RPMI7951 (cell line): ENCODE data around the gene RPL7L1. TPM values are rescaled to one million over a fixed set of nuclear protein-coding genes. Genes with fewer than 3 reads are reported as not detected.
"Not testable (repeated sequence)": the region's sequence is repeated elsewhere in the genome, so short reads cannot be mapped to it uniquely, and the experiment has no call there.

Experiments
- DNase-seq: peaks from one replicate; pipeline ENCODE4 v3.0.0-alpha.2; 2012; ENCODE audit warnings: low read depth
- total RNA-seq: library from RNA; depleted of rRNA; stranded (reverse); fragments of >200 nt; shearing (Covaris generic); gene quantifications from 2 replicates; pipeline ENCODE4 v1.2.3, GENCODE V29; 2014; rRNA removed

Gene RPL7L1
- 142 and 157 TPM in 2 replicates for total RNA-seq

GRCh38 chr6:42879372-42880239 lies at the start of gene RPL7L1:
Gene RPL7L1 (plus strand): TSS chr6:42879616. CDS start chr6:42879911, 295 bp downstream.
- DNase-seq, result peak; percentile 90

GRCh38 chr6:42831237-42831636 lies 48.2 kb upstream of the RPL7L1 start:
- no peak for DNase-seq

- no peak for DNase-seq
Measured at GRCh38 chr6:42834056-42834455, 45.4 kb upstream of the RPL7L1 start.

- no peak for DNase-seq
Measured at GRCh38 chr6:42841844-42842584, 37.4 kb upstream of the RPL7L1 start.

GRCh38 chr6:42845327-42845694 lies 34.1 kb upstream of the RPL7L1 start:
- no peak for DNase-seq

- DNase-seq, result no peak
Measured at GRCh38 chr6:42846505-42846904, 32.9 kb upstream of the RPL7L1 start.

- DNase-seq, result no peak
Measured at GRCh38 chr6:42848700-42849099, 30.7 kb upstream of the RPL7L1 start.

GRCh38 chr6:42851599-42851998 lies 27.8 kb upstream of the RPL7L1 start:
- no peak for DNase-seq

- no peak for DNase-seq
Measured at GRCh38 chr6:42860036-42860435, 19.4 kb upstream of the RPL7L1 start.

GRCh38 chr6:42860481-42860880 lies 18.9 kb upstream of the RPL7L1 start:
- no peak for DNase-seq

- DNase-seq, result no peak
Measured at GRCh38 chr6:42864602-42865001, 14.8 kb upstream of the RPL7L1 start.

GRCh38 chr6:42870145-42870936 lies 9.1 kb upstream of the RPL7L1 start:
- no peak for DNase-seq

- DNase-seq, result no peak
Measured at GRCh38 chr6:42871711-42872110, 7.7 kb upstream of the RPL7L1 start.

GRCh38 chr6:42873313-42873712 lies 6.1 kb upstream of the RPL7L1 start:
- DNase-seq, result no peak

- DNase-seq, result no peak
Measured at GRCh38 chr6:42877695-42878094, 1.7 kb upstream of the RPL7L1 start.

- DNase-seq, result not testable (repeated sequence)
Measured at GRCh38 chr6:42880240-42880817, 913 bp downstream of the RPL7L1 start.

GRCh38 chr6:42880871-42881270 lies 1.5 kb downstream of the RPL7L1 start:
- DNase-seq, result not testable (repeated sequence)

- no peak for DNase-seq
Measured at GRCh38 chr6:42885702-42886101, 6.3 kb downstream of the RPL7L1 start.

- not testable (repeated sequence) for DNase-seq
Measured at GRCh38 chr6:42888201-42888600, 8.8 kb downstream of the RPL7L1 start.

- peak; percentile 7 for DNase-seq
Measured at GRCh38 chr6:42889815-42890214, 10.4 kb downstream of the RPL7L1 start.

- DNase-seq, result peak; percentile 98
Measured at GRCh38 chr6:42890311-42891198, 11.1 kb downstream of the RPL7L1 start.
